GM19452 (cell line): ENCODE data around the gene LRIT3.
A peak's percentile ranks its signal among the peaks of the same experiment; 100 is the strongest.

Source experiments
- ATAC-seq: cut with Tn5 transposase; IDR thresholded peaks from one replicate; pipeline ENCODE4 v1.9.1; 2021; ENCODE audit not compliant: unreplicated experiment

LRIT3 gene, protein sequence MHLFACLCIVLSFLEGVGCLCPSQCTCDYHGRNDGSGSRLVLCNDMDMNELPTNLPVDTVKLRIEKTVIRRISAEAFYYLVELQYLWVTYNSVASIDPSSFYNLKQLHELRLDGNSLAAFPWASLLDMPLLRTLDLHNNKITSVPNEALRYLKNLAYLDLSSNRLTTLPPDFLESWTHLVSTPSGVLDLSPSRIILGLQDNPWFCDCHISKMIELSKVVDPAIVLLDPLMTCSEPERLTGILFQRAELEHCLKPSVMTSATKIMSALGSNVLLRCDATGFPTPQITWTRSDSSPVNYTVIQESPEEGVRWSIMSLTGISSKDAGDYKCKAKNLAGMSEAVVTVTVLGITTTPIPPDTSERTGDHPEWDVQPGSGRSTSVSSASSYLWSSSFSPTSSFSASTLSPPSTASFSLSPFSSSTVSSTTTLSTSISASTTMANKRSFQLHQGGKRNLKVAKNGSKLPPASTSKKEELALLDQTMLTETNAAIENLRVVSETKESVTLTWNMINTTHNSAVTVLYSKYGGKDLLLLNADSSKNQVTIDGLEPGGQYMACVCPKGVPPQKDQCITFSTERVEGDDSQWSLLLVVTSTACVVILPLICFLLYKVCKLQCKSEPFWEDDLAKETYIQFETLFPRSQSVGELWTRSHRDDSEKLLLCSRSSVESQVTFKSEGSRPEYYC

GRCh38 chr4:109847896-109848442, at the start of gene LRIT3:
Gene LRIT3, plus strand, starts transcription at chr4:109848107. Its CDS starts 95 bp downstream, at chr4:109848202.
- no peak for ATAC-seq

DNA sequence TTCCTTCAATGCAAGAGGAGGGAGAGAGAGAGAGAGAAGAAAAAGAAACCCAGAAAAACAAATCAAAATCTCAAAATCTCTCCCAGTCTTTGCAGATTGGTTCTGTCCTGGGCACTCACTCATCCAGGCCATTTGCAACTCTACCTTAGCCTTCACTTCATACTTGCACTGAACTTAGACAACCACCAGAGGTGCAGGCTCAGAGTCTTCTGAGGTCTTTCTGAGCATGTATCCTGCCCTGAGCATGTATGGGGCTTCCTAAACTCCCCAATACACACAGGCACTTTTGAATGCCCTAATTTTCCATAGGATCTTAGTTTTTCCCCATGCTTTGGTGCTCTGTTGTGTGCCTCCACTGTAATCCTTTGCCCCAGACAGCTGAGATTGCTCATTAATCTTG, 49.0 kb upstream of the LRIT3 start:
- ATAC-seq = no peak

- no peak for ATAC-seq
Measured at GRCh38 chr4:109801099-109801789, 46.7 kb upstream of the LRIT3 start.

- no peak for ATAC-seq
Measured at GRCh38 chr4:109801895-109802319, 46.0 kb upstream of the LRIT3 start, which contains the start of gene CFI. Gene CFI, minus strand, starts transcription at chr4:109801999. Its CDS starts 28 bp downstream, at chr4:109801971.

GRCh38 chr4:109803924-109804571, 43.9 kb upstream of the LRIT3 start:
- ATAC-seq = peak; percentile 77

DNA sequence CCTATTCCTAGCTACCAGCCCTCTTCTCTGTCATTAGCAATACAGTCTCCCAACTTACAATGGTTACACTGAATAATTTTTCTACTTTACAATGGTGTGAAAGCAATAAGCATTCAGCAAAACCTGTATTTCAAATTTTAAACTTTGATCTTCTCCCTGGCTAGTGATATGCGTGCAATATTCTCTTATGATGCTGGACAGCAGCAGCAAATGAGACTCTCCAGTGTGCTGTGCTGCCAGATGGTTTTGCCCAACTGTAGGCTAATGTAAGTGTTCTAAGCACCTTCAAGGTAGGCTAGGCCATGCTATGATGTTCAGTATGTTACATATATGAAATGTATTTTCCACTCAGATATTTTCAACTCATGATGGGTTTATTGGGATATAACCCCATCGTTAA, 38.3 kb upstream of the LRIT3 start:
- no peak for ATAC-seq

DNA sequence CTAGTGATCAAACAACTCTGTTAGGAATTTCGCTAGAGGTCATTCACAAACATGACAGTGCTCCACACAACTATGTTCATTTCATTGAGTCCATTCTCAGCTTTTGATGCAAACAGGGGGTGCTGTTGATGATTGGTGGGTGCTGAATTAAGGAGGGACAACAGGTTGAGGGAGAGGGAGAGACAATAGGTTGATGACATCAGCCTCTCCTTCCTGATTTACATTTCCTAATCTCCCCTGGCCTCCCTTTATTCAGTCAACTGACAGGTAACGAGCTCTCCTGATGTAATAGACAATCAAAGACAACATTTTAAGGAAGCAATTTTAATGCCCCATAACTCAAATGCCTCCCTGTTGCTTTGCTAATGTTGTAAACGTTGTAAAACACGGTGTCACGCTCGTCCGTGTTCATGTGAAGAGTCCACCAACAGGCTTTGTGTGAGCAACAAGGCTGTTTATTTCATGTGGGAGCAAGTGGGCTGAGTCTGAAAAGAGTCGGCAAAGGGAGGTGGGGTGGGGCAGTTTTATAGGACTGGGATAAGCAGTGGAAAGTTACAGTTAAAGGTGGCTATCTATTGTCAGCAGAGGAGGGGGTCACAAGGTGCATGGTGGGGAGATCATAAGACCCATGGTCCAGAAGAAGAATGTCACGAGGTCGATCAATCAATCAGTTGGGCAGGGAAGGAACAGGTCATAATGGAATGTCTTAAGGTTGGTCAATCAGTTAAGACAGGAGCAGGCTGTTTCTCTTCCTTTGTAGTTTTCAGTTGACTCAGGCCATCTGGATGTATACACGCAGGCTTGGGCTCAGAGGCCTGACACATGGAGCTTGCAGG, 37.1 kb upstream of the LRIT3 start:
- no peak for ATAC-seq

DNA sequence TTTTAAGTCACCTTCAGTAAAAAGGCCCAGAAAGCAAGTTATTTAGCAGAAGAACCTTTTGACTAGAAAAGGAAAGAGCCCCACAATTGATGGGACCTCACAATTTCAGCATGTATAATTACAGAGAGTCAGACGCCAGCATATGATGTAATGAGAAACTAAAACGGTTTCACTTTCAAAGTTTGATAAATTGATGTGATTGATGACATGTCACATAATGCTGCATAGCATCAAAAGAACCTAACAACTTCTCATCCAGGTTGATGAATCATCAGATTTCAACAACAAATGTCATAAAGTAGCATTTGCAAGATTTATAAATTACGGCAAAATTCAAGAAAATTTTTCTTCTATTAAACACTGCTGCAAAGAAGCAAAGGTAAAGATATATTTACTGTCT, 36.2 kb upstream of the LRIT3 start:
- ATAC-seq = no peak

DNA sequence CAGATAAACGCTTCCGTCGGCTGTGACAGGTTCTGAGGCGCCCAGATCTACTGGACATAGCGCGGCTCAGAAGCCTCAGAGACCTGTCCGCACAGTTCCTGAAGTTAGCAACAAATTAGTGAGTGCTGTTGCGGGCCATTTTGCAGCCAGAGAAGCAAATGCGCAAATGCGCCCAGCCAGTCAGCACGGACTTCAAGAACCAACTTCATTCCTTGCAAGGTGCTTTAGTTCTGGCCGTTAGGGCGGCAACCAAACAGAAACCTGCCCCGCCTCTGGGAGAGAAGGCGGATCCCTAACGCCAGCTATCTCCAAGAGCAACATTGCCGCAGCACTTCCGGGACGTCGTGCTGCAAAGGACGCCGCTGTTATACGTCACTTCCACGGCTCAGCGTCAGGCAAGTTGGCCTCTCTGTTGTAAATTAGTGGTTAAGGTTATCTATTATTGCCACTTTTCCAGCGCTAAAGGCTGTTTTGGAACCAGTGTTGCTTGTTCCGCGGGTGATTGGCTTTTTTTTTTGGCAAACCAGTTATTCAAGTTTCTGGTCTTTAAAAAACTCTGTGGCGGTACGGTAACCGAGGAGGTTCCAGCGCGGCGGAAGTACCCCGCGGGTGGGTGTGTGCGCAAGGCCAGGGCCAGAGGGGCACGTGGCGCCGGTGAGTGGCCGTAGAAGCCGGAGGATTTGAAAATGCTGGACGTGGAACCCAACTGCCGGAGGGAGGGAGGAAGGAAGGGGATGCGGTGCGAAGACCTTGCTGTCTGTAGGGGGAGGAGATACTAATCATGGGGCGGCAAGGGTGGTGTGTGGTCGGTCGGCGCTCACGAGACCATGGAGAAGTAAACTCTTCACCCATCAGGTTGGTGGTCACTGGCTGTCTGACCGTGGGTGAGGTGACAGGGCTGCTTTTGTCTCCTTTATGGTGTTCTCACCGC, 32.5 kb upstream of the LRIT3 start, which contains the start of gene GAR1:
Gene GAR1 (plus strand): TSS at position 612 of the 931 bp plus-strand sequence. CDS start 403 bp downstream, outside the sequence.
- peak; percentile 100 for ATAC-seq

GRCh38 chr4:109816082-109816442, 31.8 kb upstream of the LRIT3 start:
- no peak for ATAC-seq

GRCh38 chr4:109816894-109817293, 31.0 kb upstream of the LRIT3 start:
- no peak for ATAC-seq

GRCh38 chr4:109818268-109818667, 29.6 kb upstream of the LRIT3 start:
- ATAC-seq = no peak

DNA sequence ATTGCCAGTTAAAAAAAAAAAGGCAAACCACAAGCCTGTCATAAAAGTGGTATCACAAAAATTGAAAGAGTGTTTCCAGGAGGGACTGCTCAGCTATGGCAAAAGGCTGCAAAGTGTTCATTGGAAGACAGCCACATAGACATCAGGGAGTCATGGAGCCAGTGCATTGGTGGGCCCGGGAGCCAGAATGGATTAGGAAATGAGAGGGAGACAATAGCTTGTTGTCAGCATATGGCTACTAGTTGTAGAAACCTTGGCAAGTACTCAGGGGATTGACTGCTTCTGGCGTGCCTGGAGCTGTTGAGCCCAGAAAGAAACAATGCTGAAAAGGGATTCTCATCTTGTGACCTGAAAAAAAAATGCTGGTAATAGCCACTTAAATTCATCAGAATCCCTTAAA, 27.3 kb upstream of the LRIT3 start:
- ATAC-seq = no peak

GRCh38 chr4:109821185-109821584, 26.7 kb upstream of the LRIT3 start:
- ATAC-seq = no peak

GRCh38 chr4:109826719-109827118, 21.2 kb upstream of the LRIT3 start:
- ATAC-seq = no peak

- no peak for ATAC-seq
Measured at GRCh38 chr4:109827672-109828071, 20.2 kb upstream of the LRIT3 start, which contains the start of gene RRH. Gene RRH, plus strand, starts transcription at chr4:109827972. Its CDS starts 56 bp downstream, at chr4:109828028.

- no peak for ATAC-seq
Measured at GRCh38 chr4:109833756-109834155, 14.2 kb upstream of the LRIT3 start.

- ATAC-seq = no peak
Measured at GRCh38 chr4:109836985-109837384, 10.9 kb upstream of the LRIT3 start.
